Stimulated activated CD4-positive, alpha-beta T cell treated with anti-CD3 and anti-CD28 coated beads, TNF-alpha, amount 100 ng/mL, for 4 hours (primary cell): ENCODE measurements around the gene MOK.

ENCODE experiments used
- DNase-seq, 3 experiments: peaks; one replicate each; pipeline ENCODE4 v3.0.0-alpha.2; 2020; ENCODE audit warnings: low read depth in 3 of 3

Gene MOK

DNA sequence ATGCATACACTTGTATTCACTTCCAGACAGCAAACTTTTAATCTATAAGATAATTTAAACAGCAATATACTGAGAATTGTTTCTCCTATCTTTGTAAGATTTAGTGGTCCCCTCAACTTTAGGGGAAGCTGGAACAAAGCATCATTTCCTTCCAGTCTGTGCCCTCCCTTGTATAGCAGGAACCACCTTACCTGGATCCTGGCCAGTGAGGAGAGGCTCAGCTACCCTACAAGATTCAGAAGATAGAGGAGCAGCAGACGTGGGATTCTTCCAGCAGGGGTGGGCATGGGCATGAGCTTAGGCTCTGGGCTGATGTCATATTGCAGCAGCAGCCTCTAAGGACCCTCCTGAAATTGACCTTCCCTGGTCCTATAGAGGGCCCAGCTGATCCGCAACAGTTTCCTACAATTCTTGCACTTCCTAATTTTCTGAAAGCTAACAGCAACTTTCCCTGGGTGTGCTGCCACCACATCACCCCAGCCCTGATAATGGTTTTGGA is 21.3 kb downstream of the MOK start:
- no peak for DNase-seq

DNA sequence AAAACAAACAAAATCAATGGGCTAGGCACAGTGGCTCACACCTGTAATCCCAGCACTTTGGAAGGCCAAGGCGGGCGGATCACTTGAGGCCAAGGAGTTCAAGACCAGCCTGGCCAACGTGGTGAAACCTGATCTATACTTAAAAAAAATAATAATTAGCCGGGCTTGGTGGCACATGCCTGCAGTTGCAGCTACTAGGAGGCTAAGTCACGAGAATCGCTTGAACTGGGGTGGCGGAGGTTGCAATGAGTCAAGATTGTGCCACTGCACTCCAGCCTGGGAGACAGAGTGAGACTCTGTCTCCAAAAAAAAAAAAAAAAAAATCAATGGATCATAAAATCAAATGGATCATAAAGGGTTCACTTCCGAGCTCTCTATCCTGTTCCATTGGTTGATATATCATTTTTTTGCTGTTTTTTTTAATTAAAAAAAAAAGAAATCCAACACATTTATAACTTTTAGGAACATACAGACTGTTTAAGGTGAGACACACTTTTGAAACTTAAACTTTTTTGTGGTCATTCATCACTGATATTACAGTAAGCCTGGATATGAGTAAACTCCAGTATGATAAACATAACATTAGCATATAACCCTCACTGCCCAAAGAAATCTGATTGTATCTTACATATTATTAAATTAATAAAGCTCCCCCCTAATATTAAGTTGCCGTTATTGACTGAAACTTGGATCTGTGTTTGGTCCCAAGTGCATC is 22.1 kb downstream of the MOK start:
- DNase-seq, result no peak

DNA sequence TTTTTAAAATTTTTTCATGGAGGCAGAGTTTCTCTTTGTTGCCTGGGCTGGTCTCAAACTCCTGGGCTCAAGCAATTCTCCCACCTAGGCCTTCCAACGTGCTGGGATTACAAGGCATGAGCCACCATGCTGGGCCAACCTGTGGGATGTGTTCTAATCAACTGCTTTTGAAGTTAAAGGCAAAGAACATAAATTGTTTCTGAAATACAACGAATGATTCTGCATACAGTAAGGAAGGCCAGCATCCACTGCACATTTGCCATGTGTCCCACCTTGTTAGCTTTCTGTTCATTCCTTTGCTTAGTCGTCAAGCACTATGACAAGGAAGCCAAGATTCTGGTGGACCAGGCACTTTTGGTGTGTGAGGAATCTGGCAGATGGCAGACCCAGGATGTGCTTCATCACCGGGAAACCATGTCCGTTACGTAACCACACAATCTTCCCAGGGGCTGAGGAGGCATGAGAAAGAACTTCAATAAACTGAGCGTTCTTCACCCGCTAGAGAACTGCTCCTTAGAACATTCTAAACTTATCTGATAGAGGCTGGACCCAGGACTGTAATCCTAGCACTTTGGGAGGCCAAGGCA is 24.5 kb downstream of the MOK start:
- no peak for DNase-seq

DNA sequence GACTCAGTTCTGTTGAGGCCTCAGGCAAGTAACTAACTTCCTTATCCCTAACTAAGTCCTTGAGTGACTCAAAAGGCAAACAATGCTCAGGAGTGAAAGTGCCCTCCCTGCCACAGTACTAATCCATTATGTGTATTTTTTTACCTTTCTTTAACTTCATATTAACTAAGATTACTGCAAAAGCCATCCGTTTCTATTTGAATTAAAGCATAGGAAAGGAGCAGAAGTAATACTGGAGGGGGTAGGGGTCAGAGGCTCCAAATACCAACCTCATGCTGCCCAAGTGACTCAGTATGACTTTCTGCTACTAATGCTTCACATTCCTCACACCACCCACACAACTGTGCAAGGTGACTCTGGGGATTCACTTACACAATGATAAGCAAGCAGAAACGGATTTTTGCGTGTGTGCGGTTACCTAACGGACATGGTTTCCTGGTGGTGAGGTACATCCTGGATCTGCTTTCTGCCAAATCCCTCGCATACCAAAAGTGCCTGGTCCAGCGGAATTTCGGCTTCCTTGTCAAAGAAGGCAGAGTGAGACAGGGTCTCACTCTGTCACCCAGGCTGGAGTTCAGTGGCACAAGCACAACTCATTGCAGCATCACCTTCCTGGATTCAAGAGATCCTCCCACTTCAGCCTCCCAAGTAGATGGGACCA is 25.1 kb downstream of the MOK start:
- DNase-seq, result no peak

DNA sequence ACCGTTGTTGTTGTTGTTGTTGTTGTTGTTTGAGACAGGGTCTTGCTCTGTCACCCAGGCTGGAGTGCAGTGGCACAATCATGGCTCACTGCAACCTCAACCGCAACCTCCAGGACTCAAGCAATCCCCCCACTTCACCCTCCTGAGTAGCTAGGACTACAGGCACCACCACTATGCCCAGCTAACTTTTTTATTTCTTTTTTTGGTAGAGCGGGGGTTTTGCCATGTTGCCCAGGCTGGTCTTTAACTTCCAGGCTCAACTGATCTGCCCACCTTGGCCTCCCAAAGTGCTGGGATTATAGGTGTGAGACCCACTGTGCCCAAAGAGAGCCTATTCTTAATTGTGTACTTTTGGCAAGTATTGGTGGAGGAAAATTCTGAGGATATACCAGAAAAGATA is 25.7 kb downstream of the MOK start:
- no peak for DNase-seq

- no peak for DNase-seq
These were observed 26.4 kb downstream of the MOK start for GRCh38 chr14:102278631-102278935.

DNA sequence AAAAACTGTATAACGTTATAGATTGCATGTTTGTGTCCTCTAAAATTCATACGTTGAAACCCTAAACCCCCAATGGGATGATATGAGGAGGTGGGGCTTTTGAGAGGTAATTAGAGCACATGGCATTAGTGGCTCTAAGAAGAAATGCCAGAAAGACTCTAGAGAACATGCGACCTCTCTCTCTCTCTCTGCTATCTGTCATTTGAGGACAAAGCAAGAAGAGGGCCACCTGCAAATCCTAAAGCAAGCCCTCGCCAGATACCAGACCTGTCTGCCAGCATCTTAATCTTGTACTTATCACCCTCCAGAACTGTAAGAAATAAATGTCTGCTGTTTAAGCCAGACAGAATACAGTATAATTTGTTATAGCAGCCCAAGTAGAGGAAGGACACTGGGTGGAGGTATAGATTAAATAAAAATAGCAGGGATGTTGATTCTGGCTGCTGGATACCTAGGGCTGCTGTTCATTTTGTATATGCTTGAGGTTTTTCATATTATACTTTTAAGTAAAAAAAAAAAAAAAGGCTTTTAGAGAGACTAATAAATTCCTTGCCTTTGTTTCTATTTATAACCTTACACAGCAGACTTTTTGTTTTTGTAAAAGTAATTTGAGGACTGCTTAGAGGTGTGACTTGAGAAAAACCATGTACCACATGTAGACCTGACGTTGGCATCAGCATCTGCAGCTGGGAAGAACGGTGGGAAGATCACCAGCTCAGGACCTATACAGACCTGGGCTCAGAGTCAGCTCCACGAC is 26.9 kb downstream of the MOK start:
- DNase-seq, result no peak

DNA sequence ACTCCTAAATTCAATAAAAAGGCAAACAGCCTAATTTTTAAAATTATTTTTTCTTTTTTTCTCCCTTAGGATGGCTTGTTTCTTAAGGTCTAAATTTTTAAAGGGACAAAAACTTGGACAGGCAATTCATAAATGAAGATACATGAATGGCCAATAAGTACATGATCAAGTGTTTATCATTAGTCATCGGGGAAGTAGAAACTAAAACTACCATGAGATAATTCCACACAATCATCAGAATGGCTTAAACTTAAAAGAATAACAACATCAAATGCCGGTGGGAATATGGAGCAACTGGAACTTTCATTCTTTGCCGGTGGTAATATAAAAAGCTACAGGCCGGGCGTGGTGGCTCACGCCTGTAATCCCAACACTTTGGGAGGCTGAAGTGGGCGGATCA is 29.1 kb downstream of the MOK start:
- no peak for DNase-seq

DNA sequence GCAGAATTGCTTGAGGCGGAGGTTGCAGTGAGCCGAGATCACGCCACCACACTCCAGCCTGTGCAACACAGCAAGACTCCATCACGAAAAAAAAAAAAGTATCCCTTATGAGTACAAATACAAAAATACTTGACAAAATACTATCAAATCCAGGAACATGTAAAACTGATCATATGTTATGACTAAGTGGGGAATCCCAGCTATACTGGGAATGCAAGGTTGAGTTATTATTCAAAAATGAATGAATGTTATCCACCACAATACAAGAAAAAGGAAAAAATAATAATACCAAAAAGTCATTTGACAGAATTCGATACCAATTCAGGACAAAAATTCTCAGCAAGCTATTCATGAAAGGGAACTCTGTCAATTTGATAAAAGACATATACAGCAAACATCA is 32.6 kb downstream of the MOK start:
- no peak for DNase-seq

DNA sequence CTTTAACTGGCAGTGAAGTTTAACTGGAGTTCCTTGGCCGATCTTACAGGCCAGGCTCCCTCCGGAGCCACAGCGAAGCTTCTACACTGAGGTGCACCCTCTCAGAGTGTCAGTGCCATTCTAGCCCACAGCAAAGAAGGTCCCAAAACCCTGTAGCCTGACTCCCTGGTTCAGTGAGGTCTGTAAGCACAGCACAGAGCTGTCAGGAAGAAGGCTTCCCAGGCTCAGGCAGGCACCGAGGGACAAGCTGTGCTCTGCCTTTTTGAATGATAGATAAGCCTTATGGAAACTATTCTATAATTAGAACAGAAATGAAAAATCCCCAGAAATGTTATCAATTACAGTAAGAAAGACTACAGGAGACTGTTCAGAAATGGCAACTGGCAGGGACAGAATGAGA is 40.2 kb downstream of the MOK start:
- no peak for DNase-seq

DNA sequence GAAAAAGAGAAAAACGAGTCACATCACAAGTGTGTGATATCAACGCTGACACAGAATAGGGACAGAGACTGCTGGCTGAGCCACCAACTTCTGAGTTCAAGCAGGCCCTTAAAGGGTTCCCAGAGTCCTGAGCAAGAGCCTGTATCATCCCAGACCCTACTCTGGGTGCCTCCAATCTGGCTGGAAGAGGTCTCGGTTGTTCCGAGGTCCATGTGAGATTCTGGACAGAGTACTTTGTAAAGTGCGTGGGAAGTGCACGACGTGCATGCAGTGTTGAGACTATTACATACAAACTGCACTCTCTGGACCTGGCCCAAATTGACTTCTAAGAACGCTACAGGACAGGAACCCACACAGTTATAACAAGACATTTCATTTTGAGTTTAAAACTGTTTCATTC is 40.6 kb downstream of the MOK start:
- no peak for DNase-seq

- DNase-seq, result no peak
These were observed 42.0 kb downstream of the MOK start for GRCh38 chr14:102262929-102263462.

DNA sequence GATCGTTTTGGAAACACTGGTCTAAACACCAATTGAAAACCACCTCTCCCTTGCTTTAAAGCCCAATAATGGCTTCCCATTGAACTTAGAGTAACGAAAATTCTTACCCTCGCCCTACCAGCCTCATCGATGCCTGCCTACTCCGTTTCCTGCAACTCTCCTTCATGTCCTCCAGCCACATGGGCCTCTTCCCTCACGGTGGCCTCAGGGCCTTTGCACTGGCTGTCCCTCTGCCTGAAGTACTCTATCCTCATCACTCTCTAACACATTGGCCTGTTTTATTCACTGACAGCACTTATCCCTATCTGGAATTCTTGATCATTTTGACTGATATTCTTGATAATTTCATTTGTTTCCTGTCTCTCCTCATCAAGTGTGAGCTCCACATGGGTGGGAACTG is 46.8 kb downstream of the MOK start:
- no peak for DNase-seq

- DNase-seq, result no peak
These were observed 48.2 kb downstream of the MOK start for GRCh38 chr14:102256716-102257115.

GRCh38 chr14:102255401-102256190 is 49.4 kb downstream of the MOK start:
- no peak for DNase-seq

GRCh38 chr14:102252834-102253801 is 51.8 kb downstream of the MOK start:
- no peak for DNase-seq

DNA sequence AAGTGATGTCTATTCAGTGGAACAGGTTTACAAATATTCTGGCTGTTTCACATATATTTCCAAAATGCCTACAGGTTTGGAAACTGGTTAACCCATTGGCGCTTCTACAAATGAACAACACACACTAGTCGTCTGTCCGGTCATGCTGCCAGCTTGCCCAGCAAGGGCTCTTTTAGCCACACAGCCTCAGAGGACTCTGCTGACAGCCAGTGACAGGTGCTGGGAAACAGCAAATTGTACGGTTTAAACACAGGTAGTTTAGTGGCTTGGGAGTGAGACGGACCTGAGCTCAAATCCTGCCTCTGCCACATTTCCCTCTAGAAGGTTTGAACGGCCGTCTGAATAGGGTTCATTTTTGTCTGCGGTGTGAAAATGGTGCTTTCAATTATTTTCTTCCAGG is 53.8 kb downstream of the MOK start:
- DNase-seq, result no peak

- no peak for DNase-seq
These were observed 54.3 kb downstream of the MOK start for GRCh38 chr14:102250636-102251035.

- no peak for DNase-seq
These were observed 55.0 kb downstream of the MOK start for GRCh38 chr14:102249981-102250380.

- DNase-seq, result no peak
These were observed 55.9 kb downstream of the MOK start for GRCh38 chr14:102249041-102249440.
